ENCODE data around the gene RASA3. TPM values are rescaled to one million over a fixed set of nuclear protein-coding genes. Genes with fewer than 3 reads are reported as not detected.

RASA3 gene
- total RNA-seq, 1 donor from 2014 or later, result 9.3 TPM

GRCh38 chr13:113973218-113974164 is 158.9 kb downstream of the RASA3 start, which contains the start of gene C13orf46:
Gene C13orf46, minus strand, starts transcription at chr13:113974076. Its CDS starts 79 bp downstream, at chr13:113973997.
- H3K27ac Mint-ChIP-seq, result no peak within 1 kb of the TSS
- H3K4me1 Mint-ChIP-seq (ENCODE audit: unreplicated experiment), result no peaks in the 10 kb centered on the region
- no peak for DNase-seq (ENCODE audit: extremely low spot score, unreplicated experiment)
- no peaks in the 10 kb centered on the region for H3K9me3 Mint-ChIP-seq
- no peak within 1 kb of the TSS for H3K4me3 Mint-ChIP-seq
- no peaks in the 10 kb centered on the region for H3K27me3 Mint-ChIP-seq
- no peaks in the 10 kb centered on the region for H3K36me3 Mint-ChIP-seq
- TF ChIP-seq CTCF (conservative IDR thresholded peaks at IDR 0.05), result no peak

DNA sequence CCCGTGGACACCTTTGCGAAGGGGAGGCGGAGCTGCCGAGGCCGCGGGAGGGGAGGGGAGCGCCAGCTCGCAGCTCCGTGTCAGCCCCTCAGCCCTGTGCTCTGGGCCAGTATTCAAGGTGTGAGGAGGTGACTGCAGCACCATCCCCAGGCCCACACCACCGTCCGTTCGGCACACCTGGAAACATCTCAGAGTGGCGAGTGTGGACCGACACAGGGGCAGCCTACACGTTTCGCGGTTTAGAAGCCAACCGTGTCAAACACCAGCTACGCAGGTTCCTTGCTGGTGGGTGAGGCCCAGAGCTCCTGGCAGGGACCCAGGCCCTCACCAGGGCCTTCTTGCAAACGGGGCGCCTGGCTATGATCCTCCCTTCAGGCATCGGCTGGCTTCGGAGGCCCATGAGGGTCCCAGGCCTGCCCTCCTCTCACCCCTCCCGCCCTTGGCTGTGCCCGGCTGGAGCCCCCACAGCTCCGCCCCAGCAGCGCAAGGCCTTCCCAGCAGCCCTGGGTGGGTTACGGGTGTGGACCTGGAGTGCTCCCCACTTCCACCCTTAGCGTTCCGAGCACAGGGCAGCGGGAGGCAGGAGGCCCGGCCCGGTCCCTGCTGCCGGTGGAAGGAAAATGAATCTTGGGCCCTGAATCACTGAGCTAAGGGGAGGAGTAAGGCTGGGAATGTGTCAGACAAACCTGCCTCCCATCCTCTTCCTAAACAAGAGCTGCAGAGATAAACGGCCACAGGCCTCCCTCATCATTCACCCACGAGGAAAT is 159.8 kb downstream of the RASA3 start:
- TF ChIP-seq CTCF (conservative IDR thresholded peaks at IDR 0.05), result no peak
- H3K9me3 Mint-ChIP-seq, result no peaks in the 10 kb centered on the region
- H3K27me3 Mint-ChIP-seq, result no peaks in the 10 kb centered on the region
- no peak overlapping the region for H3K27ac Mint-ChIP-seq
- no peak for DNase-seq (ENCODE audit: extremely low spot score, unreplicated experiment)
- H3K36me3 Mint-ChIP-seq, result no peaks in the 10 kb centered on the region
- H3K4me1 Mint-ChIP-seq (ENCODE audit: unreplicated experiment), result no peaks in the 10 kb centered on the region
- H3K4me3 Mint-ChIP-seq, result no peak overlapping the region

DNA sequence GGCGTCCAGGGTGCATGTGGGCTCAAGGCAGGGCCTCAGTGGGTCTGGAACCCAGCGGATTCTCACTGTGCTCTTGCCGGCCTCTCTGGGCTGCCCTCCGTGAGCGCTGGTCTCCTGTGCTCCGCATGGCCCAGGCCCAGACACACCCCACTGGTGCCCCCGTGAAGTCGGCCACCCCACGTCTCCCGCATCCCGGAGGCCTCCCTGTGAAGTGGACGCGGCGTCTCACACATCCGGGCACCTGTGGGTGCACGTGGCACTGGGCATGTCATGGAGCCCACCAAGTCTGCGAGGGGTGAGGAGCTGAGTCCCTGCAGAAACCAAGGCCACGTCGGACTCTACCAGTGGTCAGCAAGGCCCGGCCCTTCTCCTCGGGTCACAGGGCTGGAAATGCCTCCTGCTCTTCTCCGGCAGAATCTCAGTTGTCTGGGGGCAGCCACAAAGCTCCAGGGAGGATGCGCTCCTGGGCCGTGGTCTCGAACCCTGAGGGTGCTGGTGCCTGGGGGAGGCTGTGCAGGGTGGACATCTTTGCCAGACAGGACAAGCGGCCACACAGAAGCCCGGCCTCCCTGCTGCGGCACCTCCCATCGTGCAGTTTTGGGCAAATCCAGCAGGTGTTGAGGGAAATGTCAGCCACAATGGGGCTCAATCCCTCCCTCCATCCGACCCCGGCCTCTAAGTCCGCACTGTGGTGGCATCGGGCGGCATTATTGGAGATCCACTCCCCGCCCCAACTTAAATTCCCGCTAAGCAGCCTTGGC is 160.8 kb downstream of the RASA3 start:
- Mint-ChIP-seq H3K9me3 (no peaks in the 10 kb centered on the region), H3K27me3 (no peaks in the 10 kb centered on the region), H3K36me3 (no peaks in the 10 kb centered on the region), H3K4me1 (ENCODE audit: unreplicated experiment) (no peaks in the 10 kb centered on the region), H3K27ac (no peak overlapping the region), H3K4me3 (no peak overlapping the region)
- DNase-seq (ENCODE audit: extremely low spot score, unreplicated experiment), result no peak
- TF ChIP-seq CTCF (conservative IDR thresholded peaks at IDR 0.05), result no peak

- no peaks in the 10 kb centered on the region for H3K9me3 Mint-ChIP-seq
- H3K27ac Mint-ChIP-seq, result no peak overlapping the region
- H3K4me3 Mint-ChIP-seq, result no peak overlapping the region
- H3K4me1 Mint-ChIP-seq (ENCODE audit: unreplicated experiment), result no peaks in the 10 kb centered on the region
- no peak for DNase-seq (ENCODE audit: extremely low spot score, unreplicated experiment)
- no peaks in the 10 kb centered on the region for H3K36me3 Mint-ChIP-seq
- H3K27me3 Mint-ChIP-seq, result no peaks in the 10 kb centered on the region
- TF ChIP-seq CTCF (conservative IDR thresholded peaks at IDR 0.05), result no peak
Measured at GRCh38 chr13:113970810-113971470, 161.5 kb downstream of the RASA3 start.
